ACHN (cell line): ENCODE measurements around the gene ZNF862.
A peak's percentile ranks its signal among the peaks of the same experiment; 100 is the strongest.

Experiments used
- DNase-seq: peaks from one replicate; pipeline ENCODE4 v3.0.0-alpha.2; 2015
- in situ Hi-C: cut with HindIII; loops from 2 replicates; pipeline ENCODE4 v1.10.0; 2017; ENCODE audit warnings: low sequenced_read_pairs, low pct_ligation_motif_present, low pct_unique_long_range_greater_than_20kb

Gene ZNF862

GRCh38 chr7:149855361-149856305 is 17.5 kb downstream of the ZNF862 start:
- DNase-seq, result peak; percentile 78
- in situ Hi-C loops, result no loop called here

- DNase-seq, result no peak
- in situ Hi-C loops, result no loop called here
Observed at GRCh38 chr7:149856583-149856982, 18.4 kb downstream of the ZNF862 start.

GRCh38 chr7:149859369-149859768 is 21.2 kb downstream of the ZNF862 start:
- in situ Hi-C loops, result no loop called here
- no peak for DNase-seq

GRCh38 chr7:149859876-149860275 is 21.7 kb downstream of the ZNF862 start:
- DNase-seq, result no peak
- in situ Hi-C loops, result no loop called here

- in situ Hi-C loops, result no loop called here
- no peak for DNase-seq
Observed at GRCh38 chr7:149860821-149861727, 22.9 kb downstream of the ZNF862 start.

- no peak for DNase-seq
- in situ Hi-C loops, result no loop called here
Observed at GRCh38 chr7:149861728-149862045, 23.5 kb downstream of the ZNF862 start.

- no peak for DNase-seq
- in situ Hi-C loops, result no loop called here
Observed at GRCh38 chr7:149862156-149862555, 24.0 kb downstream of the ZNF862 start.

- DNase-seq, result no peak
- in situ Hi-C loops, result no loop called here
Observed at GRCh38 chr7:149863500-149863899, 25.3 kb downstream of the ZNF862 start.

- no peak for DNase-seq
- in situ Hi-C loops, result no loop called here
Observed at GRCh38 chr7:149864023-149864422, 25.8 kb downstream of the ZNF862 start.

- DNase-seq, result no peak
- in situ Hi-C loops, result no loop called here
Observed at GRCh38 chr7:149864751-149865150, 26.6 kb downstream of the ZNF862 start.

GRCh38 chr7:149865437-149865836 is 27.3 kb downstream of the ZNF862 start:
- no peak for DNase-seq
- in situ Hi-C loops, result no loop called here

GRCh38 chr7:149866139-149866778 is 28.1 kb downstream of the ZNF862 start:
- no peak for DNase-seq
- in situ Hi-C loops, result no loop called here

- DNase-seq, result no peak
- in situ Hi-C loops, result no loop called here
Observed at GRCh38 chr7:149866779-149867447, 28.7 kb downstream of the ZNF862 start.

- no peak for DNase-seq
- in situ Hi-C loops, result no loop called here
Observed at GRCh38 chr7:149867762-149868622, 29.8 kb downstream of the ZNF862 start.

- in situ Hi-C loops, result no loop called here
- DNase-seq, result no peak
Observed at GRCh38 chr7:149868623-149869290, 30.6 kb downstream of the ZNF862 start.

GRCh38 chr7:149869291-149869650 is 31.1 kb downstream of the ZNF862 start:
- in situ Hi-C loops, result no loop called here
- no peak for DNase-seq

GRCh38 chr7:149869867-149870266 is 31.7 kb downstream of the ZNF862 start:
- in situ Hi-C loops, result no loop called here
- DNase-seq, result no peak
